IPS-NIHi7 (cell line): ENCODE results near the gene RASL11B.

ENCODE experiments used
- DNase-seq: peaks from one replicate; pipeline ENCODE4 v3.0.0; 2012; ENCODE audit warnings: mixed read lengths; ENCODE audit errors: extremely low spot score

RASL11B gene

DNA sequence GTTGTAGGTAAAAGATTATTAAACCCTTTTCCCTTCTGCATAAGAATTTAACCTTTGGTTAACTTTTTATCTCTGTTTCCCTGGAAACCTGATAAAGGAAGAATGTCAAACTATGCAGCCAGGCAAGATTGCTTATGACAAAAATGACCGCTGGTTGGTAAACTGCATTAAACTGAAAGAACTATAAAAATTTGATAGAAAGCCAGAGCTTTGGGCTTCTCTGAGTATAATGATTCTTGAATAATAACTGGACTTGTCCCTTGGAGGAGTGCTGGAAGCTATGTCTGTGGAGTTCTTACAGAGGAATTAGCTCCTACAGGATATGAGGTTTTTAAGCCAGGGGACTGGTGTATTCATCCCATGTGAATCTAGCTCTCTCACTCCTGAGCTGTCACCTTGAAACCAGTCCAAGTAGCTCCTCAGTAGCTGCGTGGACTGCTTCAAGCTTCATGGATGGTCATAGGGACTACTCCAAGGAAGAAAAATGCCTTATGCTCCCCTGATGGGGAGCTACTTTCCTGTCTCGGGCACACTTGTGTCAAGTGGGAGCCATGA, 52.0 kb downstream of the RASL11B start:
- no peak for DNase-seq

DNA sequence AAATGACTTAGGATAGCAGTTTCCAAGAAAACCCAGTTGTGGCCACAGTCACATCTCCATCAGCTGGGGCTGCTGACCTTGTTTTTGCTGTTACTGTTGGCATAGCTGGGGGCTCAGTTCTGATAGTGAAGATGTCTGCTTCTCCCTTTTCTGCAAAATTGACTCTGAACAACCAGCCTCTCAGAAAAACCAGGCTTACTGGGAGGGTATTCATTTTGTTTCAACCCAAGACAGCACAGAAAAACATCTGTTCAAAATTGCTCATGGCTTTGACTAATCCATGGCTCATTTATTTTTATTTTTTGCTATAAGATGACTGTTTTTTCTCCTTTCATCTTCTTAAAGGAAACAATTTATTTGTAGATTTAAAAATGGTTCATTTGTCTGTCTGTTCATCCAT, 53.1 kb downstream of the RASL11B start:
- no peak for DNase-seq

DNA sequence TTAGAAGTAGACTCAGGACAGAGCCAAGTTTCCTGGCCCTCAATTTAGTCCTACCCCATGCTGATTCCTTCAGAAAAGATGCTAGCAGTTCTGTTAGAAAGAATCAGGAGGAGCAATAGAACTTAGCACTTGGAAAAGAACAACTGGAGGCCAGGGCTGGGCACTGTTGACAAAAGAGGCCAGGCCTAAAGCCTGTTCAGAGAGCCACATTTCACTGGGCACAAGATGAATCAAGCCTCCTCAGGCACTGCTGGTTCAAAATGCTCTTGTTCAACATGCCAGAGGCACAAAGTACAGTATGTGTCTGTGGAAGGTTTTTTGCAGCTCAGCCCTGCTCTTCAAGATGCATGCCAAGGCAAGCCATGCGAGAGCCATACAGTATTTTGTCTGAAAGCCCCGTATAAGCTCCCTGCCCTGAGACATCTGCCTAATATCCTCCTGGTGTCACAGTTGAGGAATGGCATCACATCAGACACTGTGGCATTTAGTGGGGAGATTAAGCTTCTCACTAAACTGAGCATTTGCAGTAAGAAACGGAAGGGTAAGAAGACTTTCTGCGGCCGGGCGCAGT, 53.7 kb downstream of the RASL11B start:
- DNase-seq: no peak
